ENCODE data around the gene SAMSN1. TPM values are rescaled to one million over a fixed set of nuclear protein-coding genes. Genes with fewer than 3 reads are reported as not detected.

The SAMSN1 gene
- total RNA-seq, 1 donor from 2014 or later = 2.6 TPM

GRCh38 chr21:14438211-14438610, 107.9 kb downstream of the SAMSN1 start:
- no peaks in the 10 kb centered on the region for H3K4me1 Mint-ChIP-seq (ENCODE audit: unreplicated experiment)
- no peaks in the 10 kb centered on the region for H3K9me3 Mint-ChIP-seq
- no peak for DNase-seq (ENCODE audit: extremely low spot score, unreplicated experiment)
- TF ChIP-seq CTCF (conservative IDR thresholded peaks at IDR 0.05) = no peak
- H3K27me3 Mint-ChIP-seq = no peaks in the 10 kb centered on the region
- H3K36me3 Mint-ChIP-seq = no peaks in the 10 kb centered on the region
- no peak overlapping the region for H3K4me3 Mint-ChIP-seq
- no peak overlapping the region for H3K27ac Mint-ChIP-seq

DNA sequence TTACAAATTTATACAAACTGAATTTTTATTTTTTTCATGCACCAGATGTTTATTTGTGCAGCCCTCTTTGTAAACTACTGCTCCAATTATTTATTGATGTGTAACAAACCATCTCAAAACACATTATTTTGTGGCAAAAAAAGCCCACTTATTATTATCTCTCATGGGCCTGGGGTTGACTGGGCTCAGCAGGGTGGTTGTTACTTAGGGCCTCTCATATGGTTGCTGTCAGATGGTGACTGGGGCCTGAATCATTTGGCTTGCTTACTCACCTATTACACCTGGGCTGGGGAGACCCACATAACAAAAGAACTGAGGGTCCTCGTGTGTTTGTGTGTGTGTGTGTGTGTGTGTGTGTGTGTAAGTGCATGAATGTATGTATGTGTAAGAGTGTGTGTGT, 110.7 kb downstream of the SAMSN1 start:
- no peak overlapping the region for H3K4me3 Mint-ChIP-seq
- TF ChIP-seq CTCF (conservative IDR thresholded peaks at IDR 0.05) = no peak
- H3K9me3 Mint-ChIP-seq = no peaks in the 10 kb centered on the region
- DNase-seq (ENCODE audit: extremely low spot score, unreplicated experiment) = no peak
- H3K4me1 Mint-ChIP-seq (ENCODE audit: unreplicated experiment) = no peaks in the 10 kb centered on the region
- no peak overlapping the region for H3K27ac Mint-ChIP-seq
- H3K27me3 Mint-ChIP-seq = no peaks in the 10 kb centered on the region
- H3K36me3 Mint-ChIP-seq = no peaks in the 10 kb centered on the region

Other genes starting within 250 kb of the SAMSN1 start
- gene HSPA13, start 163.2 kb downstream of the SAMSN1 start, total RNA-seq (ENCODE audit: low replicate concordance) = 17.5 and 38.1 TPM in 2 replicates